ENCODE data around the gene SURF4. TPM values are rescaled to one million over a fixed set of nuclear protein-coding genes. Genes with fewer than 3 reads are reported as not detected.

The SURF4 gene
- total and polyA plus RNA-seq, 2 of the 13 experiments (the other 11 are each of a cell fraction or from before 2014, with no cell fraction given): 220 to 265 TPM

DNA sequence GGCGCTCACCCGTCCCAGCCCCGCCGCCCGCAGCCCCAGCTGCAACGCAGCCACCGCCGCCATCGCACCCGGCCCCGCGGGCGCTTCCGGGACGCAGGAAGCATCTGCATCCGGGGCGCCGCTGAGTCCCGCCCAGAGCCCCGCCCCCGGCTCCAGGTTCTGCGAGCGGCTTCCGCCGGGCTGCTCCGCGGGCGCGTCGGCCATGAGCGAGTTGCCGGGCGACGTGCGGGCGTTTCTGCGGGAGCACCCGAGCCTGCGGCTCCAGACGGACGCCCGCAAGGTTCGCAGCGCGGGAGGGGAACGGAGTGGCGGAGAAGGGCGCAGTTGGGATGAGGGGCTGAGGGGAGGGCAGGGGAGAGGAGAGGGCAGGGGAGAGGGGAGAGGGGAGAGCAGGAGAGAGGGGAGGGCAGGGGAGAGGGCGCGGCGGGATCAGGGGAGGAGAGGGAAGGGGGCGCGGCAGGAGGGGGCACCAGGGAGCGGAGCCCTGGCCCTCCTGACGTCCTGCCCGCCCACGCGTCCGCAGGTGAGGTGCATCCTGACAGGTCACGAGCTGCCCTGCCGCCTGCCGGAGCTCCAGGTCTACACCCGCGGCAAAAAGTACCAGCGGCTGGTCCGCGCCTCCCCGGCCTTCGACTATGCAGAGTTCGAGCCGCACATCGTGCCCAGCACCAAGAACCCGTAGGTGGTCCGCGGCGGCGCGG, 19.3 kb downstream of the SURF4 start, which contains the start of the genes SURF1 and SURF2 (continued):
- TF ChIP-seq NFKB2 (CRISPR knock-in tag; IDR thresholded peaks at IDR 0.05; ENCODE audit: borderline replicate concordance) (peak; percentile 25; the same call in 1 of the 2 replicates), ZNF431 (CRISPR knock-in tag; IDR thresholded peaks at IDR 0.05; ENCODE audit: borderline replicate concordance, low read depth) (0 out of 2 replicates have a peak, but pooled peaks have one; percentile 26), KLF16 (CRISPR knock-in tag; IDR thresholded peaks at IDR 0.05) (peak in 1 of 2 experiments; percentile 7; a peak in 1 of 4 replicates), KAT7 (CRISPR knock-in tag; IDR thresholded peaks at IDR 0.05; ENCODE audit: borderline replicate concordance) (0 out of 2 replicates have a peak, but pooled peaks have one; percentile 65), ASH2L (IDR thresholded peaks at IDR 0.05; ENCODE audit: insufficient read length, low read depth, low read length) (peak; percentile 58), ZNF556 (CRISPR knock-in tag; IDR thresholded peaks at IDR 0.05; ENCODE audit: borderline replicate concordance) (0 out of 2 replicates have a peak, but pooled peaks have one; percentile 16), MYC (CRISPR knock-in tag; IDR thresholded peaks at IDR 0.05; ENCODE audit: borderline replicate concordance) (peak; percentile 74), POLR2AphosphoS5 (IDR thresholded peaks at IDR 0.05; ENCODE audit: low read depth, low read length) (peak; percentile 66), LCORL (IDR thresholded peaks at IDR 0.05) (no peak), LCORL (CRISPR knock-in tag; IDR thresholded peaks at IDR 0.05) (peak; percentile 47; the same call in 1 of the 2 replicates), CC2D1A (CRISPR knock-in tag; IDR thresholded peaks at IDR 0.05) (no peak), ZMYM4 (CRISPR knock-in tag; IDR thresholded peaks at IDR 0.05) (peak; percentile 30; the same call in 1 of the 2 replicates), RORA (CRISPR knock-in tag; IDR thresholded peaks at IDR 0.05) (no peak), KDM2A (CRISPR knock-in tag; IDR thresholded peaks at IDR 0.05; ENCODE audit: borderline replicate concordance, low read depth) (peak; percentile 51), ZNF672 (CRISPR knock-in tag; IDR thresholded peaks at IDR 0.05) (no peak), NR2F1 (CRISPR knock-in tag; IDR thresholded peaks at IDR 0.05) (no peak)
- TF ChIP-seq, protein P1, sequence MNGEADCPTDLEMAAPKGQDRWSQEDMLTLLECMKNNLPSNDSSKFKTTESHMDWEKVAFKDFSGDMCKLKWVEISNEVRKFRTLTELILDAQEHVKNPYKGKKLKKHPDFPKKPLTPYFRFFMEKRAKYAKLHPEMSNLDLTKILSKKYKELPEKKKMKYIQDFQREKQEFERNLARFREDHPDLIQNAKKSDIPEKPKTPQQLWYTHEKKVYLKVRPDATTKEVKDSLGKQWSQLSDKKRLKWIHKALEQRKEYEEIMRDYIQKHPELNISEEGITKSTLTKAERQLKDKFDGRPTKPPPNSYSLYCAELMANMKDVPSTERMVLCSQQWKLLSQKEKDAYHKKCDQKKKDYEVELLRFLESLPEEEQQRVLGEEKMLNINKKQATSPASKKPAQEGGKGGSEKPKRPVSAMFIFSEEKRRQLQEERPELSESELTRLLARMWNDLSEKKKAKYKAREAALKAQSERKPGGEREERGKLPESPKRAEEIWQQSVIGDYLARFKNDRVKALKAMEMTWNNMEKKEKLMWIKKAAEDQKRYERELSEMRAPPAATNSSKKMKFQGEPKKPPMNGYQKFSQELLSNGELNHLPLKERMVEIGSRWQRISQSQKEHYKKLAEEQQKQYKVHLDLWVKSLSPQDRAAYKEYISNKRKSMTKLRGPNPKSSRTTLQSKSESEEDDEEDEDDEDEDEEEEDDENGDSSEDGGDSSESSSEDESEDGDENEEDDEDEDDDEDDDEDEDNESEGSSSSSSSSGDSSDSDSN (CRISPR knock-in tag; IDR thresholded peaks at IDR 0.05): peak; percentile 53
- TF ChIP-seq, protein P2, sequence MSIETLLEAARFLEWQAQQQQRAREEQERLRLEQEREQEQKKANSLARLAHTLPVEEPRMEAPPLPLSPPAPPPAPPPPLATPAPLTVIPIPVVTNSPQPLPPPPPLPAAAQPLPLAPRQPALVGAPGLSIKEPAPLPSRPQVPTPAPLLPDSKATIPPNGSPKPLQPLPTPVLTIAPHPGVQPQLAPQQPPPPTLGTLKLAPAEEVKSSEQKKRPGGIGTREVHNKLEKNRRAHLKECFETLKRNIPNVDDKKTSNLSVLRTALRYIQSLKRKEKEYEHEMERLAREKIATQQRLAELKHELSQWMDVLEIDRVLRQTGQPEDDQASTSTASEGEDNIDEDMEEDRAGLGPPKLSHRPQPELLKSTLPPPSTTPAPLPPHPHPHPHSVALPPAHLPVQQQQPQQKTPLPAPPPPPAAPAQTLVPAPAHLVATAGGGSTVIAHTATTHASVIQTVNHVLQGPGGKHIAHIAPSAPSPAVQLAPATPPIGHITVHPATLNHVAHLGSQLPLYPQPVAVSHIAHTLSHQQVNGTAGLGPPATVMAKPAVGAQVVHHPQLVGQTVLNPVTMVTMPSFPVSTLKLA (IDR thresholded peaks at IDR 0.05): 0 out of 2 replicates have a peak, but pooled peaks have one; percentile 17
